ENCODE measurements around the gene PERM1.
A peak's percentile ranks its signal among the peaks of the same experiment; 100 is the strongest.
"Not testable (repeated sequence)": the region's sequence is repeated elsewhere in the genome, so short reads cannot be mapped to it uniquely, and the experiment has no call there.

The PERM1 gene

DNA sequence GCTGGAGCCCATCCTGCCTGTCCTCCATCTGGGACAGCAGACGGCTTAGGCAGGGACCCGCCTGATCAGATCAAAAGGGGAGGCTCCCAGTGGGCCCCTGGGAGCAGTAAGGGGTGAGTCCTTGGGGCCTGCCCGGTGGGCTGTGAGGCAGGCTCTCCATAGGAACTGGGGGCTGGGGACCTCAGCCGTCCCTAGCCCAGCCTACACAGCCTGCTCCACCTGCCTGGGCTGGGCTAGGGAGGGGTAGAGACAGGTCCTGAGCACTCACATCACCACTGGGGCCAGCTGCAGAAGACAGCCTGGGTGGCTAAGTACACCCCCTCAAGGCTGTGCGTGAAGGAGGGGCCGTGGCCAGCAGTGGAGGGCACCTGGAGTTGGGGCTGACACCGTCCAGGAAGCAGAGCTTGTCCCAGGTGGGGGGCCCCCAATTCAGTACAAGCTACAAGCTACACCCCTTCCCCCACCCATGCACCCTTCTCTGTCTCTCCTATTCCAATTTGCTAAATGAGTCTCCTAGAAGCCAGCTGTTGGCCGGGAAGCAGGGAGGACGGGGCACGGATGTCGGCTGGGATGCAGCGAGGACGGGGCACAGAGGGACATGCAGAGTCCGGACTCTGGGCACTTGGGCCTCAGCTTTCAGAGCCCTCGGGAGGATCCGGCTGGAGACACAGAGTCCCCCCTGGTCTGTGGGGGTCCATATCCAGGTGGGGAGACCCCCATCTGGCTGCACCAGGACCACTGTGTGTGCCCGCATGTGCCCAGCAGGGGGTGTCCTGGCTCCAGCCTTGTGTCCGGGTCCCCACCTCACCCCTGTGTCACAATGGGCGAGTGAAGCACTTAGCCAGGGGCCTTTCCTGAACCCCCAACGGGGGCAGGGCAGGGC is 33.1 kb upstream of the PERM1 start:
- DNase-seq (ENCODE audit: low read depth in 2 of 2, low spot score in 1 of 2): no peak

DNA sequence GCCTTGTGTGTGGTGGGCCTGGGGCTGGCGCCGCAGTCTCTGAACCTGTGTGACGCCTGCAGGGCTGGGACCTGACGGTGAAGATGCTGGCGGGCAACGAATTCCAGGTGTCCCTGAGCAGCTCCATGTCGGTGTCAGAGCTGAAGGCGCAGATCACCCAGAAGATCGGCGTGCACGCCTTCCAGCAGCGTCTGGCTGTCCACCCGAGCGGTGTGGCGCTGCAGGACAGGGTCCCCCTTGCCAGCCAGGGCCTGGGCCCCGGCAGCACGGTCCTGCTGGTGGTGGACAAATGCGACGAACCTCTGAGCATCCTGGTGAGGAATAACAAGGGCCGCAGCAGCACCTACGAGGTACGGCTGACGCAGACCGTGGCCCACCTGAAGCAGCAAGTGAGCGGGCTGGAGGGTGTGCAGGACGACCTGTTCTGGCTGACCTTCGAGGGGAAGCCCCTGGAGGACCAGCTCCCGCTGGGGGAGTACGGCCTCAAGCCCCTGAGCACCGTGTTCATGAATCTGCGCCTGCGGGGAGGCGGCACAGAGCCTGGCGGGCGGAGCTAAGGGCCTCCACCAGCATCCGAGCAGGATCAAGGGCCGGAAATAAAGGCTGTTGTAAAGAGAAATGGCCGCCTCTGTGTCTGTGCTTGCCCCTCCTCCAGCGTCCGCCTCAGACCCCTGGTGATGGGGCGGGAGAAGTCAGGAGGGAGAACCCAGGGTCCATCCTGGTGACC is 32.2 kb upstream of the PERM1 start:
- no peak for DNase-seq (ENCODE audit: low read depth in 2 of 2, low spot score in 1 of 2)

GRCh38 chr1:1013105-1013921 is 31.4 kb upstream of the PERM1 start, which contains the start of gene ISG15:
Gene ISG15, plus strand, starts transcription at chr1:1013497. Its CDS starts 77 bp downstream, at chr1:1013574.
- DNase-seq (ENCODE audit: low read depth in 2 of 2, low spot score in 1 of 2): peak; percentile 60 to 80

DNA sequence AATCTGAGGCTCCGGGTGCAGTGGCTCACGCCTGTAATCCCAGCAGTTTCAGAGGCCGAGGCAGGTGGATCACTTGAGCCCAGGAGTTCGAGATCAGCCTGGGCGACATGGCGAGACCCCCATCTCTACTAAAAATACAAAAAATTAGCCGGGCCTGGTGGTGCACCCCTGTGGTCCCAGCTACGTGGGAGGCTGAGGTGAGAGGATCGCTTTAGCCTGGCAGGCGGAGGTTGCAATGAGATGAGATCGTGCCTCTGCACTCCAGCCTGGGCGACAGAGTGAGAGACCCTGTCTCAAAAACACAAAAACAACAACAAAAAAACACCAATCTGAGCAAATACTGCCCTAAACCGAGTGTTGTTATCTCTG is 30.8 kb upstream of the PERM1 start:
- not testable (repeated sequence) for DNase-seq (ENCODE audit: low read depth in 2 of 2, low spot score in 1 of 2)

DNA sequence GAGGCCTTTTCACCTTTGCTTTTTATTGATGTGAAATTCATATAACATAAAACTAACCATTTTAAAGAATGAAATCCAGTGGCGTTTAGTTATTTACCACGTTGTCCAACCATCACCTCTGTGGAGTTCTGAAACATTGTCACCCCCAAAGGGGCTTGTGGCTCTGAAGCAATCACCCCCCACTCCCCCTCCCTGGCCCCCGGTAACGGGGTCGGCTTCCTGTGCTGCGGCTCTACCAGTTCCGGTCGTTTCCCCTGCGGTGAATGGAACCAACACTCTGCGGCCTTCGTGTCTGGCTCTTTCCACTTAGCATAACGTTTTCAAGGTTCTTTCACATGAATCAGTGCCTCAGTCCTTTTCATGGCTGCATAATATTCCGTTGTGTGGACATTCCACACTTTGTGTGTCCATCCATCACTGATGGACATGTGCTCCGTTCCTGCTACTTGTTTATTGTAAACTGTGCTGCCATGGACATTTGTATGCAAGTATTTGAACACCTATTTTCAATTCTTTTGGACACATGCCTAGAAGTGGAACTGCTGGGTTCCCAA is 29.6 kb upstream of the PERM1 start:
- no peak for DNase-seq (ENCODE audit: low read depth in 2 of 2, low spot score in 1 of 2)

DNA sequence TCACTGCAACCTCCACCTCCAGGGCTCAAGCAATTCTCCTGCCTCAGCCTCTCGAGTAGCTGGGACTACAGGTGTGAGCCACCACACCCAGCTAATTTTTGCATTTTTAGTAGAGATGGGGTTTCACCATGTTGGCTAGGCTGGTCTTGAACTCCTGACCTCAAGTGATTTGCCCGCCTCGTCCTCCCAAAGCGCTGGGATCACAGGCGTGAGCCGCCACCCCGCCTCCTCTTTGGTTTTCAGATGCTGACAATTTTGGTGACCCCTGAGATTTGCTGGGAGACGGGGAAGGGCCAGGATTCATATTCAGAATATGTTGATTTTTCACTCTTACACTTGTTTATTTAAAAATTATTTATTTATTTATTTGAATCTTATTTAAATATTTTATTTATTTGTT is 28.2 kb upstream of the PERM1 start:
- not testable (repeated sequence) for DNase-seq (ENCODE audit: low read depth in 2 of 2, low spot score in 1 of 2)

DNA sequence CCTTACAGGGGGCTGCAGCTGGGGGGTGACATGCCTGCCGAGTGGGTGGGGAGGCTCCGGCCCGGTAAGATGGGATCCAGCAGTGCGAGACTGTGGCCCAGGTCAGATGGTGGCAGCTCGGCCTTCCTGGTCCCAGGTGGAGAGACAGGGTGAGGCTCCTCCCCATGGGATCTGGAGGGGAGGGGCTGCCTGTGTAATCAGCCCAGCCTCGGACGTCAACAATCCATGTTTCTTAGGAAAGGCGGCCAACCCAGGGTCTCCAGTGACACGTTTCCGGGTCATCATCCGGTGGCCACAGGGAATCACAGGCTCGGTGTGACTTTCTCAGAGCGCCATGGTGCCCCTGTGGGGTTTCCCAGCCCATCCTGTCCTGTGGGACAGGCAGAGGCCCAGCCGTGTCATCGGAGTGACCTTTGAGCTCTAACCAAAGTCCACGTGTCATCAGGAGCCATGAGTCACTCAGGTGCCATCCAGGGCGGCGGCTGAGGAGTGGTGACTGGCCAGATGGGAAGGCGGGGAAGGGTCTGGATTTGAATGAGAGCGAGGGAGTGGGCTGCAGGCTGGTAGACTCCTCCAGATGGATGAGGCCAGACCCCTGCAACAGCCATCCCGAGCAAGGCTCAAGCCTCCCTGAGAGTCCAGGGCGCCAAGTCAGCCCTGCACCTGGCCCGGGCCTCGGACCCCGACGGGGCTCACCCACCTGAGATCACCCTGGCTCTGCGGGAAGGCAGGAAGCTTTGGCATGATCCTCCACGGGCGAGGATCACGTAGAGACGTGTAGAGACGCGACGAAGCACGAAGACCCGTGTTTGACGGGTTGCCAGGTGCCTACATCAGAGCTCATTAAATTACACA is 24.6 kb upstream of the PERM1 start:
- no peak for DNase-seq (ENCODE audit: low read depth in 2 of 2, low spot score in 1 of 2)

- no peak for DNase-seq (ENCODE audit: low read depth in 2 of 2, low spot score in 1 of 2)
These were observed 23.9 kb upstream of the PERM1 start for GRCh38 chr1:1005774-1006304.

GRCh38 chr1:1004780-1005697 is 23.1 kb upstream of the PERM1 start:
- DNase-seq (ENCODE audit: low read depth in 2 of 2, low spot score in 1 of 2): no peak

- DNase-seq (ENCODE audit: low read depth in 2 of 2, low spot score in 1 of 2): no peak
These were observed 22.5 kb upstream of the PERM1 start for GRCh38 chr1:1004420-1004779.

GRCh38 chr1:1003618-1004419 is 21.9 kb upstream of the PERM1 start:
- no peak for DNase-seq (ENCODE audit: low read depth in 2 of 2, low spot score in 1 of 2)

GRCh38 chr1:1001057-1001783 is 19.3 kb upstream of the PERM1 start:
- no peak for DNase-seq (ENCODE audit: low read depth in 2 of 2, low spot score in 1 of 2)

DNA sequence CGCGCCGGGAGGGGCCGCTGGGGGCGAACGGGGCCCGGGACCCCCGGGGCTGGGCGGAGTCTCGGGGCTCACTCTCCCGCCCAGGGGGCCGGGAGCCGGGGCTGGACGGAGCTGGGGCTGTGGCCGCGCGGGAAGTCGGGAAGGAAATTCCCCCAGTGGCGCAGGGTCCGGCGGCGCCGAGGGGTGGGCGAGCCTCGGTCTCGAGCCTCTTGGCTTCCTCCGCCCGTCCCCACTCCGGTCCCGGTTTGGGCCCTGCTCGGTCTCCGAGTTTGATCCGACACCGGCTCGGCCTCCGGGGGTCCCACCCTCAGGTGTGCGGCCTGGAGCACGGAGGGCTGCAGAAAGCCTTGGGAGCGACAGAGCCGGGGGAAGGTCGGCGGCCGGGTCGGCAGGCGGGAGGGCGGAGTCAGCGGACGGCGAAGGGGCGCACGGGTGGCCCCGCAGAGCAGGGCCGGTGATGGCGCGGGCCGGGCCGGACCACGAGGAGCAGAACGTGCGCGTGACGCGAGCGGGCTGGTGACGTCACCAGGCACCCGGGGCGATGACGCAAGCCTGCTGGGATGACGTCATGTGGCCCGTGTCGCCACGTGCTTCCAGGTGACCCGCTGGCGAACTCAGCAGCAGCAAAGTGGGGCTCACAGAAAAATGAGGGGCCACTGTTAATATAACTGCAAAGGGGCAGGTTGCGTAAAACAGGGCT is 18.6 kb upstream of the PERM1 start:
- DNase-seq (ENCODE audit: low read depth in 2 of 2, low spot score in 1 of 2): peak in 1 of 2 donors; percentile 44

- no peak for DNase-seq (ENCODE audit: low read depth in 2 of 2, low spot score in 1 of 2)
These were observed 17.9 kb upstream of the PERM1 start, which contains the start of gene HES4 for GRCh38 chr1:999725-1000356. Gene HES4, minus strand, starts transcription at chr1:1000097. Its CDS starts 124 bp downstream, at chr1:999973.

- no peak for DNase-seq (ENCODE audit: low read depth in 2 of 2, low spot score in 1 of 2)
These were observed 17.3 kb upstream of the PERM1 start for GRCh38 chr1:998995-999724.

DNA sequence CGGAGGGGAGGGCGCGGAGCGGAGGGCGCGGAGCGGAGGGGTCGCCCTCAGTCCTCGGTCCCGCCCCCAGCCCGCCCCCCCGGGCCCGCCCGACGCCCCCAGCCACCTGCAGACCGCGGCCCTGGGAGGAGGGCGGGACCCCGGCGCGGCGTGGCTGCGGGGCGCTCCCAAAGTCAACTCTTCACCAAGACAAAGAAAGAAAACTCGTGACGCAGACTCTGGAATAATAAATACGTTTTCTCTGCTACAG is 16.8 kb upstream of the PERM1 start:
- DNase-seq (ENCODE audit: low read depth in 2 of 2, low spot score in 1 of 2): no peak
